GM23338 (cell line): ENCODE results near the gene KCNIP1. TPM values are rescaled to one million over a fixed set of nuclear protein-coding genes. Genes with fewer than 3 reads are reported as not detected.

Source experiments
- ATAC-seq: fragments of 200-7000 bp; cut with Tn5 transposase; 3 replicates; pipeline ENCODE4 v1.9.1; 2020
- DNase-seq: peaks from one replicate; pipeline ENCODE4 v3.0.0-alpha.2; 2015; ENCODE audit warnings: low spot score
- H2AFZ ChIP-seq: fragments of 200-600 bp; sonication (generic); 2 replicates; pipeline ENCODE4 v1.8.0; 2016; ENCODE audit warnings: antibody characterized with exemption, mild to moderate bottlenecking, moderate library complexity
- H3F3A ChIP-seq: fragments of 200-600 bp; sonication (generic); replicated peaks from 2 replicates; pipeline ENCODE4 v1.8.0; 2017; ENCODE audit warnings: antibody characterized with exemption, mixed run types, low read depth
- H3K27ac ChIP-seq: fragments of 200-600 bp; sonication (generic); 2 replicates; pipeline ENCODE4 v1.6.1; 2016; ENCODE audit warnings: low read depth
- H3K27me3 ChIP-seq: fragments of 200-600 bp; sonication (generic); 2 replicates; pipeline ENCODE4 v1.8.0; 2016; ENCODE audit warnings: mild to moderate bottlenecking, mixed run types, moderate library complexity; ENCODE audit not compliant: insufficient read depth
- H3K36me3 ChIP-seq: fragments of 200-600 bp; sonication (generic); 2 replicates; pipeline ENCODE4 v1.8.0; 2016; ENCODE audit warnings: mild to moderate bottlenecking; ENCODE audit not compliant: insufficient read depth
- H3K4me1 ChIP-seq: fragments of 200-600 bp; sonication (generic); 2 replicates; pipeline ENCODE4 v1.8.0; 2016; ENCODE audit warnings: mild to moderate bottlenecking, moderate library complexity; ENCODE audit not compliant: insufficient read depth
- H3K4me2 ChIP-seq: fragments of 200-600 bp; sonication (generic); 2 replicates; pipeline ENCODE4 v1.7.1; 2017; ENCODE audit warnings: mixed run types
- H3K4me3 ChIP-seq: fragments of 200-600 bp; sonication (generic); 2 replicates; pipeline ENCODE4 v1.6.1; 2016; ENCODE audit warnings: mixed run types
- H3K79me2 ChIP-seq: fragments of 200-600 bp; sonication (generic); replicated peaks from 2 replicates; pipeline ENCODE4 v1.8.0; 2017; ENCODE audit warnings: mild to moderate bottlenecking; ENCODE audit not compliant: insufficient read depth
- H3K9me2 ChIP-seq: fragments of 200-600 bp; sonication (generic); 2 replicates; pipeline ENCODE4 v1.8.0; 2017; ENCODE audit not compliant: insufficient read depth
- H4K20me1 ChIP-seq: fragments of 200-600 bp; sonication (generic); replicated peaks from 2 replicates; pipeline ENCODE4 v1.8.0; 2017; ENCODE audit warnings: mild to moderate bottlenecking; ENCODE audit not compliant: insufficient read depth
- H3K27ac Mint-ChIP-seq: 2 replicates; pipeline ENCODE4 v1.8.0; 2020; ENCODE audit warnings: inconsistent platforms, mild to moderate bottlenecking, moderate library complexity, mixed read lengths
- H3K27me3 Mint-ChIP-seq: 3 replicates; pipeline ENCODE4 v1.8.0; 2022; ENCODE audit warnings: low read depth, mild to moderate bottlenecking, moderate library complexity, mixed read lengths, inconsistent platforms; ENCODE audit not compliant: insufficient read depth, poor library complexity
- H3K36me3 Mint-ChIP-seq: 3 replicates; pipeline ENCODE4 v1.8.0; 2021; ENCODE audit warnings: low read depth, mild to moderate bottlenecking, inconsistent platforms, moderate library complexity, mixed read lengths
- H3K4me1 Mint-ChIP-seq: 3 replicates; pipeline ENCODE4 v1.8.0; 2020; ENCODE audit warnings: mild to moderate bottlenecking, inconsistent platforms, mixed read lengths
- H3K4me3 Mint-ChIP-seq: 3 replicates; pipeline ENCODE4 v1.8.0; 2021; ENCODE audit warnings: moderate library complexity, mild to moderate bottlenecking, inconsistent platforms, mixed read lengths
- H3K9me3 Mint-ChIP-seq: 3 replicates; pipeline ENCODE4 v1.8.0; 2020; ENCODE audit warnings: moderate library complexity, mild to moderate bottlenecking, inconsistent platforms, mixed read lengths
- CREB1 ChIP-seq: fragments of 250-450 bp; sonication (Bioruptor Pico); IDR thresholded peaks from 2 replicates; pipeline ENCODE4 v1.5.0; 2020; ENCODE audit warnings: low read depth, mild to moderate bottlenecking, moderate library complexity
- CTCF ChIP-seq, 2 experiments: fragments of 200-600 bp in 1 of 2; sonication (generic) in 1 of 2; conservative IDR thresholded peaks; 2 replicates each; pipeline versions ENCODE4 v1.5.1 to v1.6.1; 2016 to 2017; ENCODE audit warnings: antibody characterized with exemption in 2 of 2, low read depth in 2 of 2, mild to moderate bottlenecking in 2 of 2, moderate library complexity in 1 of 2
- ETS1 ChIP-seq: IDR thresholded peaks from 2 replicates; pipeline ENCODE4 v1.6.1; 2016; ENCODE audit warnings: antibody characterized with exemption
- EZH2 ChIP-seq: fragments of 200-600 bp; sonication (generic); IDR thresholded peaks from one replicate; pipeline ENCODE4 v1.8.0; 2017; ENCODE audit warnings: antibody characterized with exemption, mild to moderate bottlenecking, low read depth; ENCODE audit not compliant: unreplicated experiment
- EZH2phosphoT487 ChIP-seq: fragments of 200-600 bp; sonication (generic); IDR thresholded peaks from one replicate; pipeline ENCODE4 v1.8.1; 2018; ENCODE audit warnings: antibody characterized with exemption; ENCODE audit not compliant: unreplicated experiment
- JUNB ChIP-seq: IDR thresholded peaks from one replicate; pipeline ENCODE4 v1.6.1; 2016; ENCODE audit warnings: antibody characterized with exemption; ENCODE audit not compliant: unreplicated experiment
- NANOG ChIP-seq: IDR thresholded peaks from 2 replicates; pipeline ENCODE4 v1.6.1; 2016; ENCODE audit warnings: antibody characterized with exemption, borderline replicate concordance
- POLR2AphosphoS5 ChIP-seq: IDR thresholded peaks from 2 replicates; pipeline ENCODE4 v1.6.1; 2016; ENCODE audit warnings: antibody characterized with exemption, low read depth
- REST ChIP-seq: IDR thresholded peaks from one replicate; pipeline ENCODE4 v1.6.1; 2018; ENCODE audit warnings: antibody characterized with exemption; ENCODE audit not compliant: unreplicated experiment
- STAT1 ChIP-seq: IDR thresholded peaks from one replicate; pipeline ENCODE4 v1.6.1; 2016; ENCODE audit warnings: antibody characterized with exemption; ENCODE audit not compliant: unreplicated experiment
- ZNF114 ChIP-seq: fragments of 250-450 bp; sonication (Bioruptor Pico); IDR thresholded peaks from 2 replicates; pipeline ENCODE4 v1.5.0; 2020; ENCODE audit warnings: mild to moderate bottlenecking, moderate library complexity
- ZNF331 ChIP-seq: fragments of 250-450 bp; sonication (Bioruptor Pico); IDR thresholded peaks from 2 replicates; pipeline ENCODE4 v1.5.0; 2020; ENCODE audit warnings: low read depth, mild to moderate bottlenecking, moderate library complexity
- ZNF462 ChIP-seq: fragments of 250-450 bp; sonication (Bioruptor Pico); IDR thresholded peaks from 2 replicates; pipeline ENCODE4 v1.5.0; 2020; ENCODE audit warnings: mild to moderate bottlenecking, moderate library complexity
- polyA plus RNA-seq: library from polyadenylated mRNA; unstranded; fragments of >200 nt; fragmentation: Nextera tagmentation; extraction: Ambion mirVana; gene quantifications from 2 replicates; pipeline ENCODE4 v1.2.1, GENCODE V29; 2016
- total RNA-seq: library from RNA; depleted of rRNA; stranded (reverse); fragments of >200 nt; shearing (Covaris generic); gene quantifications from 2 replicates; pipeline ENCODE4 v1.2.3, GENCODE V29; 2014

KCNIP1 gene
- total and polyA plus RNA-seq, 2 experiments from 2014 or later: 0.31 to 0.87 TPM

- Histone ChIP-seq H3K4me2 (no peak overlapping the region), H3K9me2 (no peaks in the 10 kb centered on the region), H3K36me3 (no peaks in the 10 kb centered on the region), H4K20me1 (no peaks in the 10 kb centered on the region), H2AFZ (no peak overlapping the region), H3K4me3 (no peak overlapping the region), H3K27ac (no peak overlapping the region), H3K79me2 (no peaks in the 10 kb centered on the region), H3F3A (no peaks in the 10 kb centered on the region), H3K27me3 (no peaks in the 10 kb centered on the region), H3K4me1 (no peaks in the 10 kb centered on the region)
- H3K36me3 Mint-ChIP-seq: peaks cover 8% of the 10 kb centered on the region
- TF ChIP-seq ETS1 (no peak), NANOG (no peak), STAT1 (no peak), CREB1 (CRISPR knock-in tag) (no peak), EZH2 (no peak), JUNB (no peak), CTCF (conservative IDR thresholded peaks at IDR 0.05; ENCODE audit: low read depth in 2 of 2) (no peak), REST (no peak), ZNF114 (no peak), POLR2AphosphoS5 (no peak), ZNF462 (CRISPR knock-in tag) (no peak), ZNF331 (no peak), EZH2phosphoT487 (no peak)
- no peak for ATAC-seq
- no peak overlapping the region for H3K4me3 Mint-ChIP-seq
- no peak for DNase-seq
- H3K27ac Mint-ChIP-seq: no peak overlapping the region
- H3K4me1 Mint-ChIP-seq: peaks cover 6% of the 10 kb centered on the region; the same call in 2 of the 3 replicates
- H3K9me3 Mint-ChIP-seq: peaks cover 19% of the 10 kb centered on the region
- peaks cover 10% of the 10 kb centered on the region for H3K27me3 Mint-ChIP-seq
These were observed 216.4 kb downstream of the KCNIP1 start for GRCh38 chr5:170720179-170720578.
